H1 (cell line): Measurements from ENCODE around the gene FOXI2.

Source experiments
- CBX5 ChIP-seq: fragments of 300-800, 300-1000 bp; sonication (generic); IDR thresholded peaks from 2 replicates; pipeline ENCODE4 v1.7.1; 2016; ENCODE audit warnings: antibody characterized with exemption, low read length, low read depth
- CEBPB ChIP-seq: IDR thresholded peaks from 2 replicates; pipeline ENCODE4 v1.6.1; 2012; ENCODE audit warnings: low read depth, low read length
- PHF8 ChIP-seq: fragments of 200-600 bp; sonication (generic); conservative IDR thresholded peaks from 2 replicates; pipeline ENCODE4 v1.7.1; 2012; ENCODE audit warnings: low read depth, mild to moderate bottlenecking, inconsistent platforms, low read length, moderate library complexity
- POLR2A ChIP-seq, 2 experiments: IDR thresholded peaks; 1 replicate in 1 of 2; 2 replicates in 1 of 2; pipeline ENCODE4 v1.6.1; 2011; ENCODE audit warnings: low read depth in 2 of 2, low read length in 2 of 2, mild to moderate bottlenecking in 2 of 2; ENCODE audit errors: control extremely low read depth in 1 of 2
- RAD21 ChIP-seq, 2 experiments: IDR thresholded peaks in 1 of 2; conservative IDR thresholded peaks in 1 of 2; 2 replicates each; pipeline ENCODE4 v1.6.1; 2011; ENCODE audit warnings: low read depth in 2 of 2, low read length in 2 of 2, improper control_type of control experiment in 1 of 2, inconsistent platforms in 1 of 2, mild to moderate bottlenecking in 1 of 2, moderate library complexity in 1 of 2
- SRF ChIP-seq: IDR thresholded peaks from 2 replicates; pipeline ENCODE4 v1.6.1; 2011; ENCODE audit warnings: mild to moderate bottlenecking, low read depth, low read length, moderate library complexity
- TAF1 ChIP-seq: IDR thresholded peaks from 2 replicates; pipeline ENCODE4 v1.6.1; 2011; ENCODE audit warnings: mild to moderate bottlenecking, low read depth, low read length
- TBP ChIP-seq: IDR thresholded peaks from 2 replicates; pipeline ENCODE4 v1.6.1; 2011; ENCODE audit warnings: low read depth, low read length, improper control_type of control experiment
- TF ChIP-seq, protein P1 (sequence below), 3 experiments: IDR thresholded peaks; 1 replicate in 2 of 3; 2 replicates in 1 of 3; pipeline versions ENCODE4 v1.5.1 to v1.6.1; 2011; ENCODE audit warnings: low read length in 3 of 3, mild to moderate bottlenecking in 3 of 3, inconsistent platforms in 2 of 3, low read depth in 1 of 3, moderate library complexity in 1 of 3; ENCODE audit not compliant: insufficient read depth in 1 of 3; ENCODE audit errors: control extremely low read depth in 1 of 3
- TF ChIP-seq, protein P2 (sequence below): IDR thresholded peaks from 2 replicates; pipeline ENCODE4 v1.6.1; 2011; ENCODE audit warnings: low read length, improper control_type of control experiment
- TF ChIP-seq, protein P3 (sequence below): IDR thresholded peaks from 2 replicates; pipeline ENCODE4 v1.6.1; 2012; ENCODE audit warnings: inconsistent platforms

DNA sequence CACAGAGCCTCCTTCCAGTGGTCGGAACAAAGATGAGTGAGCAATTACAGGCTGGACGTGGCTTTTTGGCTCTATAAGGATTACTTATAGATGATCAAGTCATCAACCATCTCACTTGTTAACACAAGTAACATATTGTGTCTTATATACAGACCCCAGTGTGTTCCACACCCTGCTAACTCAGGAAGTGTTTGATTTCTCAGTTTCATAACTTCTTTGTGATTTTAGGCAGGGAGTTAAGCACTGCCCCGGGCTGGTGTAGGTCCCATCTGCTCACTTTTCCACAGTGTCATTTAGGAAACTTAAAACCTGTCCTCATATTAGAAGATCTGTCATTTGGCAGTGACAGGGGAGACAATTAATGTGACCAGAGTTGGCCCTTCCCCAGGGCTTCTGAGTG lies 6.2 kb downstream of the FOXI2 start:
- no peak for TF ChIP-seq CBX5
- TF ChIP-seq, protein P1, sequence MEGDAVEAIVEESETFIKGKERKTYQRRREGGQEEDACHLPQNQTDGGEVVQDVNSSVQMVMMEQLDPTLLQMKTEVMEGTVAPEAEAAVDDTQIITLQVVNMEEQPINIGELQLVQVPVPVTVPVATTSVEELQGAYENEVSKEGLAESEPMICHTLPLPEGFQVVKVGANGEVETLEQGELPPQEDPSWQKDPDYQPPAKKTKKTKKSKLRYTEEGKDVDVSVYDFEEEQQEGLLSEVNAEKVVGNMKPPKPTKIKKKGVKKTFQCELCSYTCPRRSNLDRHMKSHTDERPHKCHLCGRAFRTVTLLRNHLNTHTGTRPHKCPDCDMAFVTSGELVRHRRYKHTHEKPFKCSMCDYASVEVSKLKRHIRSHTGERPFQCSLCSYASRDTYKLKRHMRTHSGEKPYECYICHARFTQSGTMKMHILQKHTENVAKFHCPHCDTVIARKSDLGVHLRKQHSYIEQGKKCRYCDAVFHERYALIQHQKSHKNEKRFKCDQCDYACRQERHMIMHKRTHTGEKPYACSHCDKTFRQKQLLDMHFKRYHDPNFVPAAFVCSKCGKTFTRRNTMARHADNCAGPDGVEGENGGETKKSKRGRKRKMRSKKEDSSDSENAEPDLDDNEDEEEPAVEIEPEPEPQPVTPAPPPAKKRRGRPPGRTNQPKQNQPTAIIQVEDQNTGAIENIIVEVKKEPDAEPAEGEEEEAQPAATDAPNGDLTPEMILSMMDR (IDR thresholded peaks at IDR 0.05; ENCODE audit: control extremely low read depth in 1 of 3, insufficient read depth in 1 of 3, low read depth in 1 of 3, low read length in 3 of 3), result no peak
- TF ChIP-seq, protein P2, sequence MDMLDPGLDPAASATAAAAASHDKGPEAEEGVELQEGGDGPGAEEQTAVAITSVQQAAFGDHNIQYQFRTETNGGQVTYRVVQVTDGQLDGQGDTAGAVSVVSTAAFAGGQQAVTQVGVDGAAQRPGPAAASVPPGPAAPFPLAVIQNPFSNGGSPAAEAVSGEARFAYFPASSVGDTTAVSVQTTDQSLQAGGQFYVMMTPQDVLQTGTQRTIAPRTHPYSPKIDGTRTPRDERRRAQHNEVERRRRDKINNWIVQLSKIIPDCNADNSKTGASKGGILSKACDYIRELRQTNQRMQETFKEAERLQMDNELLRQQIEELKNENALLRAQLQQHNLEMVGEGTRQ, result no peak
- TF ChIP-seq, protein P3, sequence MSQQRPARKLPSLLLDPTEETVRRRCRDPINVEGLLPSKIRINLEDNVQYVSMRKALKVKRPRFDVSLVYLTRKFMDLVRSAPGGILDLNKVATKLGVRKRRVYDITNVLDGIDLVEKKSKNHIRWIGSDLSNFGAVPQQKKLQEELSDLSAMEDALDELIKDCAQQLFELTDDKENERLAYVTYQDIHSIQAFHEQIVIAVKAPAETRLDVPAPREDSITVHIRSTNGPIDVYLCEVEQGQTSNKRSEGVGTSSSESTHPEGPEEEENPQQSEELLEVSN, result no peak
- TF ChIP-seq TBP, result no peak
- no peak for TF ChIP-seq CEBPB
- TF ChIP-seq POLR2A (IDR thresholded peaks at IDR 0.05; ENCODE audit: control extremely low read depth in 1 of 2, low read depth in 2 of 2, low read length in 2 of 2), result no peak
- no peak for TF ChIP-seq SRF
- TF ChIP-seq TAF1, result no peak
- no peak for TF ChIP-seq RAD21 (IDR thresholded peaks at IDR 0.05 in 1 of 2, conservative IDR thresholded peaks at IDR 0.05 in 1 of 2; ENCODE audit: low read depth in 2 of 2, low read length in 2 of 2)
- TF ChIP-seq PHF8, result no peak
